Spleen (tissue), 7 donors: ENCODE results near the gene AQP12A.

Source experiments
- CTCF ChIP-seq, 11 experiments: fragments of 200-600 bp in 7 of 11; fragments of 450-650 bp in 4 of 11; sonication (generic) in 4 of 11; IDR thresholded peaks in 8 of 11; conservative IDR thresholded peaks in 3 of 11; 1 replicate in 7 of 11; 2 replicates in 4 of 11; pipeline versions ENCODE4 v1.4.0 to v1.8.0; 2016 to 2021; ENCODE audit warnings: antibody characterized with exemption in 11 of 11, inconsistent platforms in 4 of 11, mild to moderate bottlenecking in 1 of 11
- POLR2A ChIP-seq, 3 donors: fragments of 450-650 bp; IDR thresholded peaks; one replicate each; pipeline ENCODE4 v1.5.1; 2017; ENCODE audit warnings: antibody characterized with exemption in 3 of 3, mild to moderate bottlenecking in 1 of 3
- donor health status: DM: no; HTN: no; CAD: no; lungs with moderate emphysema.
- donor health status: DM: no; HTN: no; CAD: no.
- donor health status: DM: no; HTN: no; CAD: no.

- TF ChIP-seq CTCF (IDR thresholded peaks at IDR 0.05 in 8 of 11, conservative IDR thresholded peaks at IDR 0.05 in 3 of 11), result no peak
- no peak for TF ChIP-seq POLR2A (IDR thresholded peaks at IDR 0.05)
These were observed 5.2 kb upstream of the AQP12A start for GRCh38 chr2:240686460-240686859.
